ENCODE data around the gene RAB6B. TPM values are rescaled to one million over a fixed set of nuclear protein-coding genes. Genes with fewer than 3 reads are reported as not detected.
A peak's percentile ranks its signal among the peaks of the same experiment; 100 is the strongest.

Gene RAB6B
- total and polyA plus RNA-seq, 8 donors: 1.6 to 9.2 (median 3.9) TPM

DNA sequence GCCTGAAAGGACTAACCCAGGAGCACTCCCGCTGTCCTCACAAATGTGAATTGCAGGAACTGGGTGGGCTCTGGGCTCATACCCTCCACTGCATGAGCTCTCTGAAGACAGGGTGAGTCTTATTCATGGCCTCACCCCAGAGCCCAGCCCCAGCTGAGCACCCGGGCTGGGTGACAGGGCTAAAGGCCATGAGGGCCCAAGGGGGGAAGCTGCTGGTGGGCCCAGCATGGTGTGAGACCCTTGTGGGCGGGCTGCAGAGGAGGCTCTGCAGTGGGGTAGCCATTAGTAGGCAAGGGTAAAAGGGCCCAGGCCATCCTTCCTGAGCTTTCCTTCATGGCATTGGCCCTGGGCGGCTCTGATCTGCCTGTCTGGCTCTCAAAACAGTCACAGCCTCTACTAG is 59.7 kb downstream of the RAB6B start:
- H3K4me1 ChIP-seq: no peaks in the 10 kb centered on the region
- intact Hi-C loops (cut with DNase I): no loop called here
- WGBS, 2 donors: 81 to 82% methylated on average over 4 of the region's 4 CpGs
- FAIRE-seq (no peak), DNase-seq (peak in 1 of 6 donors; percentile 2), ATAC-seq (no peak)
- no peak overlapping the region for H3K4me3 ChIP-seq
- H3K9me3 ChIP-seq: no peaks in the 10 kb centered on the region
- H3K27me3 ChIP-seq: no peaks in the 10 kb centered on the region
- no peak overlapping the region for H3K27ac ChIP-seq
- no peaks in the 10 kb centered on the region for H3K36me3 ChIP-seq
- no peak for TF ChIP-seq CTCF (IDR thresholded peaks at IDR 0.05)

DNA sequence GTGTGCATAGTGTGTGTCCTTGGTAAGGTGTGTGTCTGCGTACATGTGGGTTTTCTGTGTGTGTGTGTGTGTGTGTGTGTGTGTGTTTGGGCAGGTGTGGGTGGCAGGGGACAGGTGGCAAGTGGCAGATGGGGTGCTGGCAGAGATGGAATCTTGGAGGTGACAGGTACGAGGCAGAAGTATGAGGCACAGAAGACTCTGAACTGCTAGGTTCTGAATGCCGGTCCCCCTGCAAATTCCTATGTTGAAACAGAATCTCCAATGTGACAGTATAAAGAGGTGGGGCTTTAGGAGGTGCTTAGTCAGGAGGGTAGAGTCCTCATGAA is 60.3 kb downstream of the RAB6B start:
- FAIRE-seq: no peak
- TF ChIP-seq CTCF (IDR thresholded peaks at IDR 0.05): no peak
- no peaks in the 10 kb centered on the region for H3K27me3 ChIP-seq
- no peak overlapping the region for H3K27ac ChIP-seq
- WGBS, 2 donors: 83 to 85% methylated on average over 3 of the region's 3 CpGs
- intact Hi-C loops (cut with DNase I): no loop called here
- H3K9me3 ChIP-seq: no peaks in the 10 kb centered on the region
- no peak for ATAC-seq
- H3K36me3 ChIP-seq: no peaks in the 10 kb centered on the region
- no peak for DNase-seq
- H3K4me1 ChIP-seq: no peaks in the 10 kb centered on the region
- no peak overlapping the region for H3K4me3 ChIP-seq

- H3K9me3 ChIP-seq: no peaks in the 10 kb centered on the region
- WGBS, 2 donors: 92 to 93% methylated on average over 14 of the region's 14 CpGs
- TF ChIP-seq CTCF (IDR thresholded peaks at IDR 0.05): no peak
- ATAC-seq (no peak), FAIRE-seq (no peak), DNase-seq (no peak)
- H3K36me3 ChIP-seq: no peaks in the 10 kb centered on the region
- no peaks in the 10 kb centered on the region for H3K27me3 ChIP-seq
- no peak overlapping the region for H3K4me3 ChIP-seq
- intact Hi-C loops (cut with DNase I): no loop called here
- no peak overlapping the region for H3K27ac ChIP-seq
- H3K4me1 ChIP-seq: no peaks in the 10 kb centered on the region
Measured at GRCh38 chr3:133834621-133835417, 60.9 kb downstream of the RAB6B start.

DNA sequence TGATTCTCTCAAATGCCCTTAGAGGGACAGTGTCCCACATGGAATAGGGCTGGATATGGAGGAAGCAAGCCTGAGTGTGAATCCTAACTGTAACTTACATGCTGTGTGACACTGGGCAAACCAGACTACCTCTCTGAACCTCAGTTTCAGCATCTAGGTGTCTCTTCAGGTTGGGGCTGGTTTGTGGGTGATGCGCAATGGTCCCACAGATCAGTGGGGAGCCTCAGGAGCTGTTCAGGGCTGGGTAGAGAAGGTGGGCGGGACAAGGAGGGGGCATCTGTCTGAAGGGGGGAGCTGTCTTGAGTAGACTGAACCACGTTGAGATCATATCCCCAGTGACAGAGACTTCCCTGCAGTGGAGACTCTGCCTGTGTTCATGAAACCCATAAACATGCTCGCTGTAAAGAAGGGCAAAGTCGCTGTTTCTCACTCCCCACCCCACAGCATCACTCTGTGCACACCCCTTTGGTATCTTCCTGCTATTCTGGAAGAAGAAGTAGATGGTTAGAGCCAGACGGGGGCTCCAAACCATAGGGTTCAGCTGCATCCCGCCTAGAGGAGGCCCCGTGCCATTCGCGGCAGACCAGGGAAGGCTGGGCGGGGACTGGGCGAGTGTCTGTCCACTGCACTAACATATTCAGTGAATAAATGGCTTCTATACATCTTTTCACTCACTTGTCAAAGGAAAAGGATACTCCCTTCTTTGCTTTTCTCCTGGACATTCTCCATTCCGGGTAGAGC is 61.6 kb downstream of the RAB6B start:
- WGBS, 2 donors: 90 to 91% methylated on average over 13 of the region's 13 CpGs
- Histone ChIP-seq H3K36me3 (no peaks in the 10 kb centered on the region), H3K4me3 (no peak overlapping the region), H3K27ac (no peak overlapping the region), H3K4me1 (no peaks in the 10 kb centered on the region), H3K27me3 (no peaks in the 10 kb centered on the region), H3K9me3 (no peaks in the 10 kb centered on the region)
- no peak for TF ChIP-seq CTCF (IDR thresholded peaks at IDR 0.05)
- DNase-seq (no peak), ATAC-seq (no peak), FAIRE-seq (no peak)
- intact Hi-C loops (cut with DNase I): no loop called here

DNA sequence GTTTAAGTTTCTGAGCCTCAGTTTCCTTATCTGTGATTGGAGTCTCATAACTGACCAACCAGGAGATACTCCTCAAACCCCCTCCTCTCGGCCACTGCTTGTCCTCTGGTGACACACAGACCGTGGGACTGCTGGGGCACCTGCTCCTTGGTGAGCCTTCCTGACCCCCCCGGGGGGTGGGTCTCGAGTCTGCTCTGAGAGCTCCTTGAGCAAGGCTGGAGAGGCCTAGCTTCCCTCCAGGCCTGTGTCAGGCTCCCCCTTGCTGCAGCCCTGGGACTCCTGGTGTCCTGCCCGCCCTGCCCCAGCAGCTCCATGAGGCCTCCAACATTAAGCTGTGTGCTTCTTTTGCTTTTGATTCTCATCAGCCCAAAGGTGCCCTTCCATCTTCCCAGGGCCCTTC is 62.4 kb downstream of the RAB6B start:
- Histone ChIP-seq H3K27me3 (no peaks in the 10 kb centered on the region), H3K36me3 (no peaks in the 10 kb centered on the region), H3K9me3 (no peaks in the 10 kb centered on the region), H3K4me3 (no peak overlapping the region), H3K4me1 (no peaks in the 10 kb centered on the region), H3K27ac (no peak overlapping the region)
- FAIRE-seq (no peak), DNase-seq (peak in 1 of 6 donors; percentile 66), ATAC-seq (no peak)
- WGBS, 2 donors: 82 to 94% methylated on average over 5 of the region's 5 CpGs
- no peak for TF ChIP-seq CTCF (IDR thresholded peaks at IDR 0.05)
- intact Hi-C loops (cut with DNase I): no loop called here
